H54 (cell line): ENCODE results near the gene ITGB6.

ENCODE experiments used
- DNase-seq: peaks from one replicate; pipeline ENCODE4 v3.0.0; 2011; ENCODE audit warnings: low spot score, mixed read lengths; ENCODE audit not compliant: insufficient read length
- FAIRE-seq: peaks from 3 replicates; lab custom pipeline; 2011; peaks lifted over from hg19 to GRCh38; lab: Jason Lieb, UNC
- POLR2A ChIP-seq: IDR thresholded peaks from 2 replicates; pipeline ENCODE4 v1.6.1; 2011; ENCODE audit warnings: low read depth, mild to moderate bottlenecking, low read length

ITGB6 gene

DNA sequence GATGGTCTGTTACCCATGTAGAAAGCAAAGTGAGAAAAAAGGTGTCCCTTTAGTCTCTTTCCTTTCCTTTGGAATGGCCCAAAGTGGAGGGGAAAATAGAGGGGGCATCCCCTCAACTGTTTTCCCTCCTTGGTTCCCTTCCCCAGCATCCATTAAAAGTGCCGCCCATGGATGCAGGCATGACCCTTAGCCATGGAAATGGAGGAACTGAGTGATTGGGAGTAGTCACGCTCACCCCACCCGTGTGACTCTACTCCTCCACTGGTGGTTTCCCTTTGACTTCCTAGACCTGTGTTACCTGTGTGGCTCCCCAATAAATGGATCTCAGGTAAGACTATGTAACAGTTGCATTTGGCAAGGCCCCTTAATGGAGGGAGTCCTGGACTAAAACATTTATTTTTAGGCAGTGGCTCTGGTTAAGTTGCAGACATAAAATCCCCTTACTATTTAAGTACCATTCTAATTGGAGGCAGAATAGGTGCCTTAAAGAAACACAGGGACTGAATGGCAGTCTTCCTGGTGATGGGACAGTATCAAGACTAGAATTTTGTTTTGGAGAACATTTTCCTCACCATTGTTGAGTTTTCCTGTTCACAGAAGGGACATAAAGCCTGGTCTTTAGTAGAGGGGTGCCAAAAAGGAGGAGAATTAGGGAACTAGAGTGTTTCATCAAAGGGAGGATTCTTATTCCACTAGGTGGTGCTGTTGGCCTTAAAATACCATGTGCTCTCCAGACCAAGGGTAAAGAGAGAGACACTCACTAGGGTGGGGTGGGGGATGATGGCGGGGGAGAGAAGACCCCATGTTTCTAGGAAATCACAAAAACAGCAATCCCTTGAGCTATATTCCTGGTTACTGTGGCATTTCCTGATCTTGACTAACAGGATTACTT is 112.0 kb downstream of the ITGB6 start:
- no peak for FAIRE-seq
- DNase-seq = no peak
- TF ChIP-seq POLR2A = no peak

DNA sequence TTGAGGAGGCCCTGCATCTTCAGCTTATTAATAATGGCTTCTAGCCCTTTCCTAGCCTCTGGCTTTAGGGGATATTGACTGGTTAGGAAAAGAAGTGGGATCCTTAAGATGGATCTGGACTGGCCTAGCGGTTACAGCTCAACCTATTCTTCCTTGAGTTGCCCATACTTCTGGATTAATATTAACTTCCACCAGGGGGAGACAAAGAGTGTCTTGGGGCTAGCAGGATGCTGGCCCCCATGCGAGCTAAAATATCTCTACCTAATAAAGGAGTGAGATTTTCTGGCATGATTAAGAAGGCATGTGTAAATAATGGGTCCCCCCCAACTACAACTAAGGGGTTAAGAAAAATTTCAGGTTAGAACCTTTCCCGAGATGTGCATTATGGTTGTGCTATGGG is 114.4 kb downstream of the ITGB6 start:
- DNase-seq (no peak), FAIRE-seq (no peak)
- no peak for TF ChIP-seq POLR2A

DNA sequence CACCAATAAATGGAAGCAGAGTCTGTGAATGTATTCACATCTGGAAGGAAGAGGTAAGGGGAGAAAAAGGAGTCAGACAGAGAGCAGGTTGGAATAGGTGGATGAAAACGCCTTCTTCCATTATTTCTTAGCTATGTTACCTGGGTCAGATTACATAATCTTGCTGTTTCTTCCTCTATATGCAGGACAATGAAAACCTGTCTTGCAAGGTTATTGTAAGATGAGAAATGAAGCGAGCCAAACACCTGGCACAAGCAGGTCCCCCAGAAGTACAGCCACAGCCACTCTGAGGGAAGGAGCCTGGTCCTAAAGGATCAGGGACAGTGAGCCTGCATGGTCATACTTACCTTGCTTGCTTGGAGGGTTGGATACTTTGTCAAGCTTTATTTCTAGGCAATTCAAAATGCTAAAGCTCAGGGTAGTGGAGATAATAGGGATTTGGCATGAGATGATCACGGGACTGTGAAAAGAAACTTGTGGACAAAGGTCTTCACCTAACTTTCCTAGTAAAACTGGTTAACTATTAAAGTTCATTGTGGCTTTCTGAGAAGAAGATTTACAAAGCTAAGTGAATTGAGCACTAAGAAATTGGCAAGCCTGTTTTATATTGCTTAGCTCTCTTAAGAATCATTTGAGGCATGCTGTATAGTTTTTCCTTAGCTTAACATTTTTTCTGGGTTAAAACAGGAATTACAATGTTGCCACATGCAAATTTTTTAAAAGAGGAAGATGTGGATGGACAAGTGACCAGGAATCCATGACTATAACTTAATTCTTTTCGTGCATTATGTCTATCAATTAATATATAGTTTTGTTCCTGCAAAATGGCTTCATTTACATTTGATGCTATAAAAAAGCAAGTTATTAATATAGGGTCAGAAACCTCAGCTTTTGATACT is 121.9 kb downstream of the ITGB6 start:
- DNase-seq (no peak), FAIRE-seq (no peak)
- no peak for TF ChIP-seq POLR2A

DNA sequence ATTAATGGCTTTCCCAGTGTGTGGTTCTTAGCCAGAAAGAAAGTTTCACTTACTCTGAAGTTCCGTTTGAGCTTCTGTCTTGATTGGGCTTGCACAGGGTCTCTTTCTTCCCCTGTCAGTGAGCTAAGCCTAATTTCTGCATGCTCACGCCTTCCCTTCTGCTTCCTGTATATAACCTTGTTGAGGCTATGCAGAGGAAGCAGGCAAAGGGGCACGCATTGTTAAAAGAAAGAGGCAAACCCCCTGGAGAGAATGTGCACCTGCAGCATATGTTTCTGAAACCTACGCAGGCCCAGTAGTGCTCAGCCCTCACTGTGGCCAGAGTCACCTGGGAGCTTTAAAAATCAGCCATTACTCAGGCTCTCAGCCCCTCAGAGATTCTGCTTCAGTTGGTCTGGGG is 123.2 kb downstream of the ITGB6 start:
- FAIRE-seq = no peak
- DNase-seq = no peak
- no peak for TF ChIP-seq POLR2A

DNA sequence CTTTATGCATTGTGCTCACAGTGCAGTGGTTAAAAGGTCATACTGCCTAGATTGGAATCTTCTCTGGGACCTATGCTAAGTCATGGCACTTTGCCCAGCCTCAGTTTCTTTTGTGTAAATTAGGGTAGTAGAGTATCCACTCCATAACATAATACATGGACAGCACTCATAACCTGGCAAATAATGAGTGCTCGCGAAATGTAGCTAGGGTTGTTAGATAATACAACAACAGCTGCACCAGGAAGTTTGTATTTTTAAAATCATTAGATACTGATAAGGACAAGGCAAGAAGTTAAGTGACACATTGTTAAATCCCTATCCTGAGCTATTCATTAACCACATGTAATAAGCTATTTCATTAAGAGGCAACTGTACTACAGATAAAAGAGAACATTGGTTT is 123.8 kb downstream of the ITGB6 start:
- TF ChIP-seq POLR2A = no peak
- DNase-seq (no peak), FAIRE-seq (no peak)

DNA sequence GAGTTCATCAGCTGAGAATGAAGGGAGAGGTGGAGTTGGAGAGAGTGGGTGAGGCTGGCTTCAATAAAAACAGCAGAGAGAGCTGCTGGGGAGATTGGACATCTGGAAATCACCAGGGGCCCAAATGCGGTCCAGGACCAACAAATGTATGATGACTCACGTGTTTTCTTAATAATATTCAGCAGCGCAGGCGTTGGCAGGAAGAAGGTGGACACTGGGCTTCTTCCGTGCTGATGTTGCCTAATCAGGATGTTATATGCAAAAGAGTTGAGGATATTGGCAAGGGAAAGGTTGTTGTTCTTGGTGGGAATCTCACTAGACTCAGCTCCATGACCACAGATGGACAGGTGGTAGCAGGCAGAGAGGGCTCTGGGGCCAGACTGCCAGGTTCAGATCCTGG is 124.9 kb downstream of the ITGB6 start:
- no peak for TF ChIP-seq POLR2A
- DNase-seq = peak; percentile 41
- peak; percentile 76 for FAIRE-seq

DNA sequence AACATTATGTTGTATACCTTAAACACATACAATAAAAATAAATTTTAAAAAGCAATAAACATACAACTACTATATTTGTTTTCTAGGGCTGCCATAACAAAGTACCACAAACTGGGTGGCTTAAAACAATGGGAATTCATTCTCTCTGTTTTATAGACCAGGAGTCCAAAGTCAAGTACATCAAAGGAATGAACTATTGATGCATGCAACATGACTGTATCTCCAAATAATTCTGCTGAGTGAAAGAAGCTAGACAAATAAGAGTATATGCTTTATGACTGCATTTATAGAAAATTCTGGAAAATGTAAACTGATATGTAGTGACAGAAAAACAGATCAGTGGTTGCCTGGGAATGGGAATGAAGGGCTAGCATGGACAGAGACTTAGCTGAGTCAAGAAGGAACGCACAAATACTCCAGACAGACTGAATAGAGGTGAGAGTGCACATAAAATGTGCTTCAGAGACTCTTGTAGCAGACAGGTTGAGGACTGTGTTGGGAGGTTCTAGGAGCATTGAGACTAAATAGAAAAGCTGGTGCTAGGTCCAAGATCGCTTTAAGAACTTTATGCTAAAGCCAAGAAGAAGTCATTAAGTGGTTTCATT is 126.7 kb downstream of the ITGB6 start:
- no peak for TF ChIP-seq POLR2A
- DNase-seq (no peak), FAIRE-seq (no peak)

DNA sequence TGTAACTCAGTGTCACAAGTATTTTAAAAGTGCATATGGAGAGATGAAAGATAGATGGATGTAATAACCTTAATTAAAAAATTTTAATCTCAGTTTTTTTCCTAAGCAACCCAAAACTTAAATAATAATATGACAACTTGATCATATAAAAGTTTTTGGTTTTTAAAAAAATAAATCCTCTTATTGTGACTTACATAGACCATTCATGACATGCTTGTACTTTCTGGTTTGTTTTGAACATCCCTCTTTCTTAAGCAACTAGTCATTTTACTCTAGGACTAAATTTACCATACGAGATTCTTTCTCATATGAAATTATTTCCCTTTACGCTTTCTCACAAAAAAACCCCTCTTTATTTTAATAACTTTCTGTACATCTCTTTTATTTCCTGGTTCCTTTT is 131.2 kb downstream of the ITGB6 start:
- no peak for DNase-seq
- FAIRE-seq = no peak
- TF ChIP-seq POLR2A = no peak

DNA sequence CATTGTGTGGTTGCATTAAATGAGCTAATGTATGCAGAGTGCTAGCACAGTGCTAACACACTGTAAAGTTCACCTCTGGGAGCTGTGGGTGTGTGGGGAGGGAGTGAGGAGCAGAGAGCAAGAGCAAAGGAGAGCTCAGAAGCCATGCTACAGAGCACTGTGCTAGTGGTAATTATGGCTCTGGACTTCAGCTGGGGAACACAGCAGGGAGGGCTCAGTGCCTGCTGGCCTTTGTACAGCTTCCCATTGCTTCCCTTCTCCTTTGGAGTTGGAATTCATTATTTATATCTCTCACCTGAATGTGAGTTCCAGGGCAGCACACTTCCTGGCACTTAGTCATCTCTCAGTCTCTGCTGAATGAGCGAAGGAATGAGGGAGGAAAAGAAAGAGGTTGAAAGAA is 135.2 kb downstream of the ITGB6 start:
- no peak for TF ChIP-seq POLR2A
- no peak for DNase-seq
- no peak for FAIRE-seq

DNA sequence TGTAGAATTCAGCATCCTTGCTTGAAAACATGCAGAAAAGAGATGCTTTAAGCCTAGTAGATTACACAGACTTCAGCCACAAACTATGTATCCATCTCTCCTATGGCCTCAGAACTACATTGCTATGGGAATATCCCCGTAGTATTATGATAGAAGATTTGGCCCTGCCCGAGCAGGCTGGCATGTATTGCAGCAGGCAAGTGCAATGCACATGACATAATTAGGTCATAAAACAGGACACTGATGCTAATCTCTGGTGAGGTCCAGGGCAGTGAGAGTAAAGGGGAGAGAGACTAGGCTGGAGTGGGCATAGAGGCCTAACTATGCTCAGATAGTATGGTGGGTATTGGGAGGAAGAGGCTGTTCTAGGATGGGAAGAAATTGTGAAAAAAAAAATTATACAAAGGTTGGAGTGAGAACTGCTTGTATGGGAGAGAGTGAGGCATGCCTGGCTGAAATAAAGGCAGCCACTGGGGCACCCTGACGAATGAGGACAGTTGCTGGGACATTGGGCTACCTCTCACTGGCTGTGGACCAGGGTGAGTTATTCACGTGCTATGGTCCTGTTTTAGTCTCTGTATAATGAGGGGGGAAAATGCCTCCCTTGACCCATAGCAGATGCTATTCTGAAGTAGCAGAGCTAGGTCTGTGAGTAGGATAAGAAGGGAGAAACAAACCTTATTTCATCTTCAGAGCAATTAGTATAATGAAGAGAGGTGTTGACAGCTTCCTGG is 136.0 kb downstream of the ITGB6 start:
- FAIRE-seq (no peak), DNase-seq (no peak)
- TF ChIP-seq POLR2A = no peak

DNA sequence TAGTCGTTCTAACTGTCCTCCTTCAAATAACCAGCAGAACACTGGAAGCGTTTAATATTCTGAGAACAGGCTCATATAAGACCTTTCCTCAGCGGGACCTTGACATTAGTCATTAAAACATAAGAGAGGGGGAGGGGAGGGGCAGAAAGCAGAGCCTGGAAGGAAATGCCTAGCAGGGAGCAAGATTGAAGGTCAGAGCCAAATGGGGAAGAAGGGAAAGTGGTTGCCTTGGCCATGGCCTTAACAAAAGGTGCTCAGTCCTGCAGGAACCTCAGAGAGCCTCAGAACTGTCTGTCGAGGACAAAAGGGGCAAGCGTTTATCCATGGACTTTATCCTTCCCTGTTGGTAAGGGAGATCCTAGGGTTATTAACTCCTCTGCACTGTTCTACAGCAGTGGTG is 136.8 kb downstream of the ITGB6 start:
- DNase-seq (no peak), FAIRE-seq (no peak)
- no peak for TF ChIP-seq POLR2A

DNA sequence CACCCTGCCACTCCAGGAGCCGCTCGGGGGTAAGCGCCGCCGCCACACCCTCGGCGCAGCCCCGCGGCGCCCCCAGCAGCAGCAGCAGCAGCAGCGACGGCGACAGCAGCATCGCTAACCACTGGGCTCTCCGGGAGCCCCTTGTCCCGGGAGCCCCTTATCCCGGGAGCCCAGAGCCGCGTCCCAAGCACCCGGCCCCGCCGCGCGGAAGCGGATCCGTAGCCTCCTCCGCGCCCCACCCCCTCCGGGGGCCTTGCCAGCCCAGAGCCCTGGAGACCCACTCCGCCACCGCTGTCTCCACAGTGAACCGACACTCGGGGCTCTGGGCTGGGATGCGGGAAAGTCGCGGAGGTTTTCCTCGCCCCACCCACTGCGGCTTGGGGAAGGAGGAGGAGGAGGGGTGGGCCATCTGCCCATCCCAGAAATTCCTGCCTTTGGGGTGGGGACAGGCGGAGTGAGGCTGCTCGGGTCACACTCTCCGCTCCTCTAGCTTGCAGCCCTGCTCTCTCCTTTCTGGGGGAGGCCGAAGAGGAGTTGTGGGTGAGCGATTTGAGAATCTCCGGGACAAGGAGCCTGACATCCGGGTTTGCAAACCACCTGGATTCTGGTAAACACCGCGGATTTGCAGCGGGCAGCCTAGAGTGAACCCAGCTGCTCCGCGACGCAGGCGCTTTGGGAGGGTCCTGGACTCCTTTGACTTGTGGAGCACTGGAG is 137.6 kb downstream of the ITGB6 start, which contains the start of gene PLA2R1:
PLA2R1 (minus strand) TSS at position 324 of the 714 bp plus-strand sequence; CDS start at position 112, 212 bp downstream.
- FAIRE-seq (no peak), DNase-seq (peak; percentile 23)
- no peak for TF ChIP-seq POLR2A

DNA sequence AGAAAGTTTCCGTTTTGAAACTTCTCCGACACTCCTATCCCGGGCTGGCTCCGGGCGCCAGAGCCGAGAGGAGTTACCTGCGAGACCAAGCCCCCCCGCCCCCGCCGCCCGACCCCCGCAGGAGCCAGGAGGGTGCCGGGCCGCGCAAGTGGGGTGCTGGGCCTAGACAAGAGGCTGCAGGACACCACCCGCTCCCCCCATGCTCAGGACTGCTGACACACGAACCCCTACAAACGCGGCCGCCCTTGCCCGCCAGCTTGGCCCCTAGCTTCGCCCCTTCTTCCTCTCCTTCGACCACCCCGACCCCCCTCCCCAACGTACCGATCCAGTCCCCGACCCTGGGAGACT is 138.2 kb downstream of the ITGB6 start:
- FAIRE-seq (no peak), DNase-seq (no peak)
- TF ChIP-seq POLR2A = no peak
